HEK293 (cell line): Measurements from ENCODE around the gene SCN10A.

Source experiments
- ZNF19 ChIP-seq: fragments of 450-650 bp; formaldehyde crosslinking; IDR thresholded peaks from 2 replicates; pipeline ENCODE4; 2016; ENCODE audit warnings: missing biosample characterization, missing genetic modification characterization, low read depth
- ZNF292 ChIP-seq: fragments of 450-650 bp; formaldehyde crosslinking; IDR thresholded peaks from 2 replicates; pipeline ENCODE4 v1.5.1; 2016; ENCODE audit warnings: low read depth, missing biosample characterization, missing genetic modification characterization, borderline replicate concordance
- ZNF350 ChIP-seq: fragments of 450-650 bp; formaldehyde crosslinking; IDR thresholded peaks from 2 replicates; pipeline ENCODE4 v1.5.0; 2017; ENCODE audit warnings: missing biosample characterization, mild to moderate bottlenecking, missing genetic modification characterization
- ZNF404 ChIP-seq: fragments of 450-650 bp; formaldehyde crosslinking; IDR thresholded peaks from 2 replicates; pipeline ENCODE4 v1.5.1; 2017; ENCODE audit warnings: missing biosample characterization, missing genetic modification characterization
- ZNF768 ChIP-seq: fragments of 450-650 bp; formaldehyde crosslinking; IDR thresholded peaks from 2 replicates; pipeline ENCODE4 v1.5.1; 2018; ENCODE audit warnings: missing biosample characterization, mild to moderate bottlenecking, missing genetic modification characterization
- ZSCAN23 ChIP-seq: fragments of 450-650 bp; formaldehyde crosslinking; IDR thresholded peaks from 2 replicates; pipeline ENCODE4 v1.5.1; 2016; ENCODE audit warnings: missing biosample characterization, missing genetic modification characterization
- ZSCAN30 ChIP-seq: fragments of 450-650 bp; IDR thresholded peaks from 2 replicates; pipeline ENCODE4 v1.5.1; 2018; ENCODE audit warnings: missing biosample characterization, mild to moderate bottlenecking, missing genetic modification characterization, moderate library complexity
- TF ChIP-seq, protein P1 (sequence below): fragments of 450-650 bp; formaldehyde crosslinking; IDR thresholded peaks from 2 replicates; pipeline ENCODE4 v1.5.1; 2016; ENCODE audit warnings: missing biosample characterization, missing genetic modification characterization
- TF ChIP-seq, protein P2 (sequence below): fragments of 450-650 bp; formaldehyde crosslinking; IDR thresholded peaks from 2 replicates; pipeline ENCODE4 v1.5.1; 2016; ENCODE audit warnings: missing biosample characterization, missing genetic modification characterization
- TF ChIP-seq, protein P3 (sequence below): fragments of 450-650 bp; formaldehyde crosslinking; IDR thresholded peaks from 2 replicates; pipeline ENCODE4 v1.5.1; 2017; ENCODE audit warnings: missing biosample characterization, missing genetic modification characterization

DNA sequence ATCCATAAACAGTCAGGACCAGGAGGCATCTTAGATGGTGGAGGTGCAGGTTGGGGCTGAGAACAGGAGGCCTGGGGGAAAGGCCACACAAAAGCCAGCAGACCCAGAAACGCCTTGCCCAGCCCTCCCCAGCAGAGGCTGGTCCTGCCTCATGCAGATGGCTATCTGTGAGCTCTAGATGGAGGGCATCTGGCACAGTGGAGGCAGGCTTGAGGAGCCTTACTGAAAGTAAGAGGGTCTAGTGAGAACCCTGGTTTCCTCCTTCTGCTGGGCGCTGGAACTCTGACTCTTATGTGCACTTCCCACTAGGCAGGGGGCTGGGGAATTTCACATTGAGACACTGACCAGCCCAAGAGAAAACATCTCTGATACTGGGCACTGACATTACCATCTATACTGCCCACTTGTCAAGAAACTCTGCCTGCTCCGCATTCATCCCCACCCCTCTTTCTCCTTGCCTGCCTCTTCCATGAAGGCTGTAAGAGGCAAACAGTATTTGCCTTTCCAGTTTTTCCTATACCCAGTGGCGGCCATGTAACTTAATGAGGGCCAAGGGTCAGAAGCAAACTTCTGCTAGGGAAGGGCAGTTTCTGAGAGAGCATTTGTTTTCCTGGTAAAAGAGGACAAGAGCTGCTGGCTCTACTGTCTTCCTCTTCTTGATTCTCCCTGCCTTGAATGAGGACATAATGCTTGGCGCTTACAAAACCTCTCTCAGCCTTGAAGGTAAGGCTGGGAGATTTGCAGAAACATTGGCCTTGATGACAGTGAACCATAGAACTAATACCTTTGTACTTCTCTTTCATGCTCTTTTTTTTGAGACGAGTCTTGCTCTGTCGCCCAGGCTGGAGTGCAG, 162.1 kb downstream of the SCN10A start:
- TF ChIP-seq, protein P1, sequence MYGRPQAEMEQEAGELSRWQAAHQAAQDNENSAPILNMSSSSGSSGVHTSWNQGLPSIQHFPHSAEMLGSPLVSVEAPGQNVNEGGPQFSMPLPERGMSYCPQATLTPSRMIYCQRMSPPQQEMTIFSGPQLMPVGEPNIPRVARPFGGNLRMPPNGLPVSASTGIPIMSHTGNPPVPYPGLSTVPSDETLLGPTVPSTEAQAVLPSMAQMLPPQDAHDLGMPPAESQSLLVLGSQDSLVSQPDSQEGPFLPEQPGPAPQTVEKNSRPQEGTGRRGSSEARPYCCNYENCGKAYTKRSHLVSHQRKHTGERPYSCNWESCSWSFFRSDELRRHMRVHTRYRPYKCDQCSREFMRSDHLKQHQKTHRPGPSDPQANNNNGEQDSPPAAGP, result no peak
- TF ChIP-seq, protein P2, sequence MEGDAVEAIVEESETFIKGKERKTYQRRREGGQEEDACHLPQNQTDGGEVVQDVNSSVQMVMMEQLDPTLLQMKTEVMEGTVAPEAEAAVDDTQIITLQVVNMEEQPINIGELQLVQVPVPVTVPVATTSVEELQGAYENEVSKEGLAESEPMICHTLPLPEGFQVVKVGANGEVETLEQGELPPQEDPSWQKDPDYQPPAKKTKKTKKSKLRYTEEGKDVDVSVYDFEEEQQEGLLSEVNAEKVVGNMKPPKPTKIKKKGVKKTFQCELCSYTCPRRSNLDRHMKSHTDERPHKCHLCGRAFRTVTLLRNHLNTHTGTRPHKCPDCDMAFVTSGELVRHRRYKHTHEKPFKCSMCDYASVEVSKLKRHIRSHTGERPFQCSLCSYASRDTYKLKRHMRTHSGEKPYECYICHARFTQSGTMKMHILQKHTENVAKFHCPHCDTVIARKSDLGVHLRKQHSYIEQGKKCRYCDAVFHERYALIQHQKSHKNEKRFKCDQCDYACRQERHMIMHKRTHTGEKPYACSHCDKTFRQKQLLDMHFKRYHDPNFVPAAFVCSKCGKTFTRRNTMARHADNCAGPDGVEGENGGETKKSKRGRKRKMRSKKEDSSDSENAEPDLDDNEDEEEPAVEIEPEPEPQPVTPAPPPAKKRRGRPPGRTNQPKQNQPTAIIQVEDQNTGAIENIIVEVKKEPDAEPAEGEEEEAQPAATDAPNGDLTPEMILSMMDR (tag by site-specific recombination), result no peak
- TF ChIP-seq, protein P3, sequence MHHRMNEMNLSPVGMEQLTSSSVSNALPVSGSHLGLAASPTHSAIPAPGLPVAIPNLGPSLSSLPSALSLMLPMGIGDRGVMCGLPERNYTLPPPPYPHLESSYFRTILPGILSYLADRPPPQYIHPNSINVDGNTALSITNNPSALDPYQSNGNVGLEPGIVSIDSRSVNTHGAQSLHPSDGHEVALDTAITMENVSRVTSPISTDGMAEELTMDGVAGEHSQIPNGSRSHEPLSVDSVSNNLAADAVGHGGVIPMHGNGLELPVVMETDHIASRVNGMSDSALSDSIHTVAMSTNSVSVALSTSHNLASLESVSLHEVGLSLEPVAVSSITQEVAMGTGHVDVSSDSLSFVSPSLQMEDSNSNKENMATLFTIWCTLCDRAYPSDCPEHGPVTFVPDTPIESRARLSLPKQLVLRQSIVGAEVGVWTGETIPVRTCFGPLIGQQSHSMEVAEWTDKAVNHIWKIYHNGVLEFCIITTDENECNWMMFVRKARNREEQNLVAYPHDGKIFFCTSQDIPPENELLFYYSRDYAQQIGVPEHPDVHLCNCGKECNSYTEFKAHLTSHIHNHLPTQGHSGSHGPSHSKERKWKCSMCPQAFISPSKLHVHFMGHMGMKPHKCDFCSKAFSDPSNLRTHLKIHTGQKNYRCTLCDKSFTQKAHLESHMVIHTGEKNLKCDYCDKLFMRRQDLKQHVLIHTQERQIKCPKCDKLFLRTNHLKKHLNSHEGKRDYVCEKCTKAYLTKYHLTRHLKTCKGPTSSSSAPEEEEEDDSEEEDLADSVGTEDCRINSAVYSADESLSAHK (tag by site-specific recombination), result no peak
- TF ChIP-seq ZNF19 (tag by site-specific recombination) (no peak), ZNF350 (tag by site-specific recombination) (no peak), ZNF768 (no peak), ZNF292 (tag by site-specific recombination) (no peak), ZSCAN23 (no peak), ZSCAN30 (tag by site-specific recombination) (no peak), ZNF404 (tag by site-specific recombination) (no peak)
